HG03439 (cell line): ENCODE data around the gene APBB3.
"Not testable (repeated sequence)": the region's sequence is repeated elsewhere in the genome, so short reads cannot be mapped to it uniquely, and the experiment has no call there.

Experiments used
- ATAC-seq: cut with Tn5 transposase; IDR thresholded peaks from one replicate; pipeline ENCODE4 v1.9.1; 2021; ENCODE audit warnings: mild to moderate bottlenecking, moderate library complexity; ENCODE audit not compliant: unreplicated experiment

Gene APBB3

DNA sequence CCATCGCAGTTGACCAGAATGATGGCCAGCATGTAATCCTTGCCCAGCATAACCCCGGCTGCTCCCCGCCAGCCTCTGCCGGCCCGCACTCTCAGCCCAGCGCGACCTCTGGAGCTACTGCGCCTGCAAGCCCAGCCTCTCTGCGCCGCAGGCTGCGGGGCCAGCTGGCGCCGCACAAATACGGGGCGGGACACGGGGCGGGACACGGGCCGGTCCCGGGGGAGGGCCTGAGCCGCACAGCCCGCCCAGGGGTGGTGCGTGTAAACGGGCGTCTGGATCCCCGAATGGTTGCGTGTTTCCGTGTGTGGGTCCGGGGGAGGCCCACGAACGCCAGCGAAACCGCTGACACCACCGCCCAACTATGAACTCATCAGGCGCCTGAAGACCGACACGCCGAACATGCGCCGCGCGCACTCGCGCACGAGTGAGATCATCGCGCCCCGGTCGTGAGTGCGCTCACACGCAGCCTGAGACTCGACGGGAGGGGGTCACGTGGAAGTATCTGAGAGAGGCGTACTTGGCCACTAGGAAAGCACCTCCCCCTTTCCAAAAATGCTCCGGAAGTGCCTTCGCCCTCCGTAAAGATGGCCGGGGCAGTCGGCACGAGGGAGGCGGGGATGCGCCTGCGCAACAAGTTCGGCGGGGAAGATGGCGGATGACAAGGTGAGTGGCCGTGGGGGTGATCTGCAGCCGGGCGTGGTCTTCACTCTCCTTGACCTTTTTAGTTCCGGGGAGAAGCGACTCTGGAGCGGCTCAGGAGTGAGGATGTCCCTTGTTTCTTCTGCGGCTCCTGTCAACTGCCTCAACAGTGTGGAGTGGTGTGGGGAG is at the start of gene APBB3, which contains the start of gene SLC35A4:
Gene APBB3, minus strand, starts transcription at position 403 of the 828 bp plus-strand sequence. Its CDS starts 353 bp downstream, at position 50.
Gene SLC35A4, plus strand, starts transcription at position 633 of the 828 bp plus-strand sequence. CDS start 2,342 bp downstream, outside the sequence.
- peak; percentile 83 for ATAC-seq

DNA sequence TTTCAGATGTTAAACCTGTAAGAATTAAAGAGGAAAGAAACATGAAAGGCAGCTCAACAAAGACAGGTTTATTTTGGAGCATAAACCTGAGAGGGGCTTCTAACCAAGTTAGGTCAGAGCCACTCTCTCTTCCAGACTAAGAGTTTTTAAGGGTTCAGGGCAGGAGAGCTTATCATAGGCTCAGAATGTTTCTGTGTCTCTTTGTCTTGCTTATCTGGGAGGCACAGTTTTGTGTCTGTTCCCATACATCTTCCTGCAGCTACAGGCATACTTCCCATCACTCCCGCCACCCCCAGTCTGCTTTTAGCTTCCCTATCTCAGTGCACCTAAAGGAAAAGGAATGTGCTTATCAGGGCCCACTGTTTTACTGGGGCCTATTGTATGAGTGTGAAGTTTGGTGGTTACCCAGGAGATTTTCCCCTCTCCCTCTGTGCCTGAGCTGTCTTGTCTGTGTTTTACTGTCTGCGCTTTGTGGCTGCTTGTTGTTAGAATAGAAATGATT is 46.7 kb upstream of the APBB3 start:
- ATAC-seq: no peak

GRCh38 chr5:140609126-140609525 is 44.7 kb upstream of the APBB3 start:
- no peak for ATAC-seq

GRCh38 chr5:140608722-140609121 is 44.3 kb upstream of the APBB3 start:
- ATAC-seq: no peak

- no peak for ATAC-seq
Observed at GRCh38 chr5:140607031-140607430, 42.6 kb upstream of the APBB3 start.

- no peak for ATAC-seq
Observed at GRCh38 chr5:140605879-140606278, 41.5 kb upstream of the APBB3 start.

- no peak for ATAC-seq
Observed at GRCh38 chr5:140603734-140604133, 39.3 kb upstream of the APBB3 start.

GRCh38 chr5:140603446-140603698 is 39.0 kb upstream of the APBB3 start:
- ATAC-seq: not testable (repeated sequence)

GRCh38 chr5:140602147-140602546 is 37.7 kb upstream of the APBB3 start:
- ATAC-seq: no peak

DNA sequence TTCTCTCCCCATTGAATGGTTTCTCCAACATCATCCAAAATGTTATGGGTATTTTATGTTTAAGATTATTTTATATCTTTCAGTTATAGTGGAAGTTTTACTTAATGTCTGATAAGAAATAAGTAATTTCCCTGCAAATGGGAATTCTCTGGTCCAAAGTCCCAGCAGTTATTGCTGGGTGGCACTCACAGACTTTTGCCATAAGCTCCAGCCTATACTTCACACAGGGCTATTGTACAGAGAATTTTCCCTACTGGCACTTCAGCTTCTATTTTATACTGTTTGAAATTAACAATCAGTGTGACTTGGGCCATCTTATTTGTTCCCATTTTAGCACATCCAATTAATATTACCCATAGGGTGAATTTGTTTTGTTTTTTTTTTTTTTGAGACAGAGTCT is 35.7 kb upstream of the APBB3 start:
- no peak for ATAC-seq

DNA sequence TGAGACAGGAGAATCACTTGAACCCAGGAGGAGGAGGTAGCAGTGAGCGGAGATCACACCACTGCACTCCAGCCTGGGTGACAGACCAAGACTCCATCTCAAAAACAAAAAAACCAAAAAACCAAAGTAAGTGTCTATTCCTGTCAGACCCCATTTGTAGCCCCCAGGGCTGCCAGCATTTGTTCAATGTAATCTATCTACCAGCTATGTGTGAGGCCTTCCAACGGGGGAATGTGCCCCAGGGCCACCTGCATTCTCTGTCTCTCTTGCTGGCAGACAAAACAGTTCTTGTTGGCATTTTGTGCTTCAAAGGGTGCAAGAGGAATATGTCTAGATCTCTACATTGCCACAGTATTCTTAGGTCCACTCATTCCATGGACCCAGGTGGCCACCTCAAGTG is 34.4 kb upstream of the APBB3 start:
- no peak for ATAC-seq

- no peak for ATAC-seq
Observed at GRCh38 chr5:140596321-140596741, 31.9 kb upstream of the APBB3 start.

DNA sequence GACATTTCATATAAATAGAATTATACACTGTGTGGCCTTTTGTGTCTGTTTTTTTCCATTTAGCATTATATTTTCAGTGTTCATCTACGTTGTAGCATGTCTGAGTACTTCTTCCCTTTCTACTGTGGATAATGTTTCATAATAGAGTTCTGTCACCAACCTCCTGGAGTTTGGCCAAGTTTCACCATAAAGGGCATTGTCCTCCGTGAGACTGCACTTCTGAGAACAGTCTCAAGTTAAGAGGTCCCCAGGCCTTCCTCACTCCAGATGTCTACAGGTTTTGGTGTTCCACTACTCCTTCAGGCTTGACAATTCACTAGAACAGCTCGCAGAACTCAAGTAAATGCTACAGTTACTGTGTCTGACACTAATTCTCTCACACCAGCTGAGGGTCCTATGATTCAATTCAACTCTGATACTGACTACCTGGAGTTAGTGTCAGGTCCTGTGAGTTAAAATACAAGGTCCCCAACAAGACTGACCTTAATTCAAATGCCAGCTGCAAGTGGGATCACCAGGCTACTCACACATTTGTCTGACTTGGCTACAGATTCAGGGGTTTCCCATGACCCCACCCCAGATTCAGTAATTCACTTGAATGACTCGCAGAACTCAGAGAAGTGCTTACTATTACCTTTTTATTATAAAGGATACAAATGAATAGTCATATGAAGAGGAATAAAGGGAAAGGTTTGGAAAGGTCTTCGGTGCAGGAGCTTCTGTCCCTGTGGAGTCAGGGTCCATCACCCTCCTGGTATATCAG is 31.3 kb upstream of the APBB3 start:
- ATAC-seq: no peak

GRCh38 chr5:140594169-140594568 is 29.8 kb upstream of the APBB3 start:
- no peak for ATAC-seq

GRCh38 chr5:140593070-140593469 is 28.7 kb upstream of the APBB3 start:
- ATAC-seq: not testable (repeated sequence)

DNA sequence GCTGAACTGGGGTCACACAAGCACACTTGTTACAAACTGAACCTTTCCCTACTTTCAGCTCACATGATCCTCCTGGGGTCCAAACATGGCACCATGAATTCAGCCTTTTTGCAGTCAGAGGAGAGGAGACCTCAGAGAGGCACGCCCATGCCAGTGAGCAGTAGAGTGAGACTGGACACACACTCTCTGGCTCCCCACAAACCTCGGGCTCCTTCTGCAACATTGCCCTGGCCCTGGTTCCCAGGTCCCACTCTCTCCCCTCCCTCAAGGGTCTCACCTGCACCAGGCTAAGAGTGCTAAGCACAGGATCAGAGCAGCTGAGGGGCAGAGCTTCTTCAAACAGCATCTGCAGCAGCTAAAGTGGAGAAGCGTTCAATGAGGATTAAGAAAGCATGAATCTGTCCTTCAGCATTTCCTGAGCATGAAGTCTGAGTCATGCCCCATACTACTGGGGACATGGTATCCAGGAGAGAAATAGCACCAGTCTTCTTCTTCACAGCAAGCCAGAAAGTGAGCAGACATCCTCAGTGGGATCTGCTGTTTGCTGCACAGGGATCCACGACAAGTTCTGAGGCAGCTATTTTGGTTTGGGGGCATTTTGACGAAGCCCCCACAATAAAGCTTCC is 27.5 kb upstream of the APBB3 start:
- ATAC-seq: no peak

GRCh38 chr5:140590861-140591260 is 26.5 kb upstream of the APBB3 start:
- ATAC-seq: no peak

- no peak for ATAC-seq
Observed at GRCh38 chr5:140588311-140589070, 24.1 kb upstream of the APBB3 start.

- ATAC-seq: no peak
Observed at GRCh38 chr5:140587495-140587894, 23.1 kb upstream of the APBB3 start.

DNA sequence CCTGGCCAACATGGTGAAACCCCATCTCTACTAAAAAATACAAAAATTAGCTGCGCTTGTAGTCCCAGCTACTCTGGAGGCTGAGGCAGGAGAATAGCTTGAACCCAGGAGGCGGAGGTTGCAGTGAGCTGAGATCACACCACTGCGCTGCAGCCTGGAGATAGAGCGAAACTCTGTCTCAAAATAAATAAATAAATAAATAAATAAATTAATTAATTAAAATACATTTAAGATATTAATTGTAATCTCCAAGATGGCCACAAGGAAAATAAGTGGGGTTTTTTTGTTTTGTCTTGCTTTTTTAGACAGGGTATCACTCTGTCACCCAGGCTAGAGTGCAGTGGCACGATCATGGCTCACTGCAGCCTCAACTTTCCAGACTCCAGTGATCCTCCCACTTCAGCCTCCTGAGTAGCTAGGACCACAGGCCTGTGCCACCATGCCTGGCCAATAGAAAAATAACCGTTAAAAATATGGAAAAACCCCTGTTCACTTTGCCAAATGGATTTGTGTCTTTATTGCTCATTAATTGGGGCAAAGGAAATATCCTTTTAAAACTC is 14.9 kb upstream of the APBB3 start:
- not testable (repeated sequence) for ATAC-seq
